H9 (cell line): ENCODE data around the gene ADH7. TPM values are rescaled to one million over a fixed set of nuclear protein-coding genes. Genes with fewer than 3 reads are reported as not detected.

Source experiments
- DNase-seq: peaks from one replicate; pipeline ENCODE4 v3.0.0-alpha.2; 2017
- H2AFZ ChIP-seq: one replicate; pipeline ENCODE4 v1.6.1; 2013; ENCODE audit warnings: mild to moderate bottlenecking, low read length, control low read depth, moderate library complexity
- H2AK5ac ChIP-seq: 2 replicates; pipeline ENCODE4 v1.6.1; 2013; ENCODE audit warnings: low read length, control low read depth, mixed read lengths; ENCODE audit not compliant: insufficient read length
- H2BK120ac ChIP-seq: one replicate; pipeline ENCODE4 v1.6.1; 2013; ENCODE audit warnings: low read depth, mild to moderate bottlenecking, low read length, control low read depth, inconsistent platforms; ENCODE audit not compliant: poor library complexity, severe bottlenecking
- H2BK12ac ChIP-seq: 2 replicates; pipeline ENCODE4 v1.6.1; 2013; ENCODE audit warnings: low read length, control low read depth, mixed read lengths, low read depth; ENCODE audit not compliant: insufficient read length
- H2BK15ac ChIP-seq: 2 replicates; pipeline ENCODE4 v1.6.1; 2013; ENCODE audit warnings: low read depth, low read length, control low read depth
- H2BK20ac ChIP-seq: one replicate; pipeline ENCODE4 v1.6.1; 2013; ENCODE audit warnings: low read depth, mild to moderate bottlenecking, low read length, control low read depth, inconsistent platforms; ENCODE audit not compliant: poor library complexity, severe bottlenecking
- H2BK5ac ChIP-seq: 2 replicates; pipeline ENCODE4 v1.6.1; 2013; ENCODE audit warnings: low read length, control low read depth, mixed read lengths; ENCODE audit not compliant: insufficient read length
- H3K14ac ChIP-seq: 2 replicates; pipeline ENCODE4 v1.6.1; 2013; ENCODE audit warnings: low read length, control low read depth; ENCODE audit not compliant: insufficient read depth
- H3K18ac ChIP-seq: 2 replicates; pipeline ENCODE4 v1.6.1; 2013; ENCODE audit warnings: low read depth, mild to moderate bottlenecking, mixed read lengths, low read length, control low read depth; ENCODE audit not compliant: insufficient read length
- H3K23ac ChIP-seq: 2 replicates; pipeline ENCODE4 v1.6.1; 2013; ENCODE audit warnings: low read length, control low read depth, mixed read lengths, low read depth; ENCODE audit not compliant: insufficient read length
- H3K23me2 ChIP-seq: 2 replicates; pipeline ENCODE4 v1.6.1; 2013; ENCODE audit warnings: low read depth, mild to moderate bottlenecking, mixed read lengths, low read length, control low read depth; ENCODE audit not compliant: insufficient read length, poor library complexity, severe bottlenecking
- H3K27ac ChIP-seq: 2 replicates; pipeline ENCODE4 v1.5.1; 2013; ENCODE audit warnings: low read length, control low read depth, mixed read lengths, low read depth; ENCODE audit not compliant: insufficient read length
- H3K27me3 ChIP-seq: 2 replicates; pipeline ENCODE4 v1.6.1; 2013; ENCODE audit warnings: low read length, control low read depth, inconsistent platforms; ENCODE audit not compliant: insufficient read depth
- H3K4ac ChIP-seq: 2 replicates; pipeline ENCODE4 v1.6.1; 2013; ENCODE audit warnings: low read depth, mild to moderate bottlenecking, control low read depth, inconsistent platforms, low read length, moderate library complexity
- H3K4me1 ChIP-seq: 2 replicates; pipeline ENCODE4 v1.6.1; 2013; ENCODE audit warnings: low read length, control low read depth, inconsistent platforms; ENCODE audit not compliant: insufficient read depth
- H3K4me2 ChIP-seq: 2 replicates; pipeline ENCODE4 v1.6.1; 2013; ENCODE audit warnings: low read length, control low read depth, mixed read lengths; ENCODE audit not compliant: insufficient read length, insufficient read depth
- H3K56ac ChIP-seq: 2 replicates; pipeline ENCODE4 v1.6.1; 2013; ENCODE audit warnings: low read depth, mild to moderate bottlenecking, mixed read lengths, low read length, control low read depth; ENCODE audit not compliant: insufficient read length
- H3K79me1 ChIP-seq: 2 replicates; pipeline ENCODE4 v1.6.1; 2013; ENCODE audit warnings: low read depth, mild to moderate bottlenecking, moderate library complexity, low read length, control low read depth, inconsistent platforms; ENCODE audit not compliant: insufficient read depth, poor library complexity, severe bottlenecking
- H3K79me2 ChIP-seq: 2 replicates; pipeline ENCODE4 v1.6.1; 2013; ENCODE audit warnings: low read length, control low read depth, inconsistent platforms; ENCODE audit not compliant: insufficient read depth
- H3K9ac ChIP-seq: 2 replicates; pipeline ENCODE4 v1.6.1; 2013; ENCODE audit warnings: low read length, control low read depth, mixed read lengths; ENCODE audit not compliant: insufficient read length; ENCODE audit errors: extremely low read depth
- H3K9me3 ChIP-seq: one replicate; pipeline ENCODE4 v1.6.1; 2013; ENCODE audit warnings: low read depth, low read length, inconsistent platforms; ENCODE audit not compliant: control insufficient read depth
- H3T11ph ChIP-seq: one replicate; pipeline ENCODE4 v1.6.1; 2013; ENCODE audit warnings: mild to moderate bottlenecking, low read length, control low read depth, inconsistent platforms
- H4K20me1 ChIP-seq: one replicate; pipeline ENCODE4 v1.6.1; 2013; ENCODE audit not compliant: control insufficient read depth, insufficient read length, insufficient read depth
- H4K5ac ChIP-seq: 2 replicates; pipeline ENCODE4 v1.6.1; 2013; ENCODE audit warnings: low read depth, mild to moderate bottlenecking, mixed read lengths, low read length, control low read depth; ENCODE audit not compliant: insufficient read length
- H4K8ac ChIP-seq: replicated peaks from 2 replicates; pipeline ENCODE4 v1.6.1; 2013; ENCODE audit warnings: low read length, control low read depth, mixed read lengths, low read depth; ENCODE audit not compliant: insufficient read length
- H4K91ac ChIP-seq: 2 replicates; pipeline ENCODE4 v1.6.1; 2013; ENCODE audit warnings: low read depth, mild to moderate bottlenecking, moderate library complexity, mixed read lengths, low read length, control low read depth; ENCODE audit not compliant: insufficient read length
- H3K27ac Mint-ChIP-seq, 3 experiments: 2 replicates in 2 of 3; 3 replicates in 1 of 3; pipeline ENCODE4 v1.8.0; 2020 to 2021; ENCODE audit warnings: mixed read lengths in 3 of 3, mild to moderate bottlenecking in 1 of 3, moderate library complexity in 1 of 3
- H3K27me3 Mint-ChIP-seq: 2 replicates; pipeline ENCODE4 v1.8.0; 2021; ENCODE audit warnings: low read depth, mild to moderate bottlenecking, moderate library complexity, mixed read lengths
- H3K36me3 Mint-ChIP-seq, 3 experiments: 2 replicates in 2 of 3; 3 replicates in 1 of 3; pipeline ENCODE4 v1.8.0; 2020 to 2021; ENCODE audit warnings: low read depth in 3 of 3, mixed read lengths in 3 of 3; ENCODE audit not compliant: insufficient read depth in 1 of 3
- H3K4me1 Mint-ChIP-seq, 2 experiments: 2 replicates each; pipeline ENCODE4 v1.8.0; 2020; ENCODE audit warnings: mixed read lengths in 2 of 2
- H3K4me3 Mint-ChIP-seq, 2 experiments: 2 replicates in 1 of 2; 3 replicates in 1 of 2; pipeline ENCODE4 v1.8.0; 2020 to 2021; ENCODE audit warnings: mild to moderate bottlenecking in 2 of 2, mixed read lengths in 2 of 2, moderate library complexity in 1 of 2
- H3K9me3 Mint-ChIP-seq, 2 experiments: 2 replicates in 1 of 2; 3 replicates in 1 of 2; pipeline ENCODE4 v1.8.0; 2020; ENCODE audit warnings: mild to moderate bottlenecking in 2 of 2, mixed read lengths in 2 of 2, moderate library complexity in 1 of 2
- CTCF ChIP-seq: fragments of 200-600 bp; sonication (generic); conservative IDR thresholded peaks from 3 replicates; pipeline ENCODE4 v1.8.0; 2021; ENCODE audit warnings: antibody characterized with exemption, mild to moderate bottlenecking
- WGBS: extraction: QIAGEN DNeasy Blood & Tissue Kit; methylation state at CpG from one replicate; pipeline ENCODE4 v1.1.7; 2013; ENCODE audit warnings: missing lambda C conversion rate, low lambda C conversion rate, mixed read lengths; ENCODE audit not compliant: insufficient read length; ENCODE audit errors: extremely low coverage; 5-methylcytosine and 5-hydroxymethylcytosine counted together
- total RNA-seq: library from RNA; stranded (reverse); gene quantifications from 2 replicates; pipeline ENCODE4 v1.2.1, GENCODE V29; 2021

Gene ADH7
- total RNA-seq, 1 experiment from 2014 or later, result not detected

DNA sequence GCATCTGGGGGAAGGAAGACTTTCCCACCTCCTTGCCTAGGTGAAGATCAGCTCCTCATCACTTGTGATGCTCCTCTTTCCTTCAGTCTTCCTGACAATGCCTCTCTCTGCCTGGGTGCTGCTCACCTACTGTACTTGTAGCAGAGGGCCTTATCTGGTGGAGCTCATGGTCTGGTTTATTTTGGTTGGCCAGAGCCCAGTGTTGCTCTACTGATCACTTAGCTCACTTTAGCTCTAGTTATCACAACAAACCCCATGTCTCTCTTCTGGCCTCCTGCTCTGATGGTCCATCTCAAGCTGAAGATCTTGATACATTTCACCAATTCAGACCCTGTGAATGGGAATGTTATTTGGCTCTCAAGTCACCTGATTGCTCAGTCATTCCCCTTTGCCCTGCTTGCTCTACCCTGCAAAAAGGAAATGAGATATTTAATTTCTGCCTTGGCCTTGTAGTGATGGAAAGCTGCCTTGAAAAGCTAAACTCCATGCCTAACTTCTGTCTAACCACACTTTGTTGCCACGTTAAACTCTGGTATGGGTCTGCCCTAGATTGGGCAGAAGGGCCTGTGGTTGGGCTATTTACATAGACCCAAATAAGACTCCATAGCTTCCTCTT, 52.3 kb downstream of the ADH7 start:
- DNase-seq, result no peak
- no peak overlapping the region for H2BK20ac ChIP-seq
- no peak overlapping the region for H3K18ac ChIP-seq
- no peak overlapping the region for H3K23ac ChIP-seq
- H3K23me2 ChIP-seq, result no peaks in the 10 kb centered on the region
- no peaks in the 10 kb centered on the region for H3K4me1 ChIP-seq
- no peak overlapping the region for H3T11ph ChIP-seq
- no peak overlapping the region for H3K4me2 ChIP-seq
- no peak overlapping the region for H4K5ac ChIP-seq
- no peak overlapping the region for H2BK120ac ChIP-seq
- Mint-ChIP-seq H3K36me3 (no peaks in the 10 kb centered on the region), H3K4me3 (no peak overlapping the region), H3K9me3 (no peaks in the 10 kb centered on the region), H3K27me3 (no peaks in the 10 kb centered on the region), H3K27ac (peak overlapping the region in 1 of 3 experiments; percentile 37; a peak in 1 of 7 replicates), H3K4me1 (no peaks in the 10 kb centered on the region; a peak in 1 of 4 replicates)
- H3K9ac ChIP-seq, result no peak overlapping the region
- no peak overlapping the region for H2BK12ac ChIP-seq
- no peak overlapping the region for H2AK5ac ChIP-seq
- no peaks in the 10 kb centered on the region for H3K9me3 ChIP-seq
- no peak overlapping the region for H3K4ac ChIP-seq
- H3K79me2 ChIP-seq, result no peaks in the 10 kb centered on the region
- H3K27ac ChIP-seq, result no peak overlapping the region
- H3K14ac ChIP-seq, result no peak overlapping the region
- no peak overlapping the region for H2AFZ ChIP-seq
- no peak for TF ChIP-seq CTCF
- WGBS, result no CpG with 5 or more reads among the region's 1 CpG
- no peak overlapping the region for H3K56ac ChIP-seq
- H4K8ac ChIP-seq, result no peak overlapping the region
- no peaks in the 10 kb centered on the region for H3K27me3 ChIP-seq
- H3K79me1 ChIP-seq, result no peaks in the 10 kb centered on the region
- no peaks in the 10 kb centered on the region for H4K20me1 ChIP-seq
- no peak overlapping the region for H4K91ac ChIP-seq
- H2BK5ac ChIP-seq, result no peak overlapping the region
- no peak overlapping the region for H2BK15ac ChIP-seq
